Measurements from ENCODE around the gene PRG2. TPM values are rescaled to one million over a fixed set of nuclear protein-coding genes. Genes with fewer than 3 reads are reported as not detected.
"Not testable (repeated sequence)": the region's sequence is repeated elsewhere in the genome, so short reads cannot be mapped to it uniquely, and the experiment has no call there.

PRG2 gene
- total RNA-seq, 1 donor: 5.4 TPM

GRCh38 chr11:57421066-57421465 lies 30.6 kb upstream of the PRG2 start:
- DNase-seq (ENCODE audit: low read depth in 2 of 3, low spot score in 2 of 3): no peak

- no peak for DNase-seq (ENCODE audit: low read depth in 2 of 3, low spot score in 2 of 3)
Observed at GRCh38 chr11:57419146-57419545, 28.7 kb upstream of the PRG2 start.

GRCh38 chr11:57418131-57418530 lies 27.7 kb upstream of the PRG2 start:
- no peak for DNase-seq (ENCODE audit: low read depth in 2 of 3, low spot score in 2 of 3)

GRCh38 chr11:57417056-57417455 lies 26.6 kb upstream of the PRG2 start:
- DNase-seq (ENCODE audit: low read depth in 2 of 3, low spot score in 2 of 3): no peak

GRCh38 chr11:57416436-57416835 lies 26.0 kb upstream of the PRG2 start:
- DNase-seq (ENCODE audit: low read depth in 2 of 3, low spot score in 2 of 3): no peak

GRCh38 chr11:57414612-57415212 lies 24.3 kb upstream of the PRG2 start:
- no peak for DNase-seq (ENCODE audit: low read depth in 2 of 3, low spot score in 2 of 3)

GRCh38 chr11:57413681-57414080 lies 23.2 kb upstream of the PRG2 start:
- no peak for DNase-seq (ENCODE audit: low read depth in 2 of 3, low spot score in 2 of 3)

GRCh38 chr11:57410287-57410686 lies 19.8 kb upstream of the PRG2 start:
- DNase-seq (ENCODE audit: low read depth in 2 of 3, low spot score in 2 of 3): no peak

GRCh38 chr11:57409321-57410100 lies 19.1 kb upstream of the PRG2 start:
- DNase-seq (ENCODE audit: low read depth in 2 of 3, low spot score in 2 of 3): no peak

GRCh38 chr11:57408771-57409170 lies 18.3 kb upstream of the PRG2 start:
- no peak for DNase-seq (ENCODE audit: low read depth in 2 of 3, low spot score in 2 of 3)

- DNase-seq (ENCODE audit: low read depth in 2 of 3, low spot score in 2 of 3): no peak
Observed at GRCh38 chr11:57407941-57408475, 17.6 kb upstream of the PRG2 start.

GRCh38 chr11:57407010-57407920 lies 16.8 kb upstream of the PRG2 start:
- no peak for DNase-seq (ENCODE audit: low read depth in 2 of 3, low spot score in 2 of 3)

GRCh38 chr11:57406337-57406904 lies 16.0 kb upstream of the PRG2 start:
- peak in 2 of 3 donors; percentile 89 to 91 for DNase-seq (ENCODE audit: low read depth in 2 of 3, low spot score in 2 of 3)

- DNase-seq (ENCODE audit: low read depth in 2 of 3, low spot score in 2 of 3): no peak
Observed at GRCh38 chr11:57405271-57405860, 14.9 kb upstream of the PRG2 start.

GRCh38 chr11:57403802-57404147 lies 13.3 kb upstream of the PRG2 start:
- DNase-seq (ENCODE audit: low read depth in 2 of 3, low spot score in 2 of 3): no peak

- DNase-seq (ENCODE audit: low read depth in 2 of 3, low spot score in 2 of 3): not testable (repeated sequence)
Observed at GRCh38 chr11:57403003-57403801, 12.8 kb upstream of the PRG2 start.

- no peak for DNase-seq (ENCODE audit: low read depth in 2 of 3, low spot score in 2 of 3)
Observed at GRCh38 chr11:57402188-57403002, 11.9 kb upstream of the PRG2 start.

- no peak for DNase-seq (ENCODE audit: low read depth in 2 of 3, low spot score in 2 of 3)
Observed at GRCh38 chr11:57399972-57400578, 9.6 kb upstream of the PRG2 start.
